ENCODE data around the gene TNFRSF13B.
A peak's percentile ranks its signal among the peaks of the same experiment; 100 is the strongest.
"Not testable (repeated sequence)": the region's sequence is repeated elsewhere in the genome, so short reads cannot be mapped to it uniquely, and the experiment has no call there.

The TNFRSF13B gene

GRCh38 chr17:16971458-16972338 lies at the start of gene TNFRSF13B:
Gene TNFRSF13B (minus strand): TSS chr17:16972118. CDS start chr17:16972075, 43 bp downstream.
- DNase-seq: no peak

GRCh38 chr17:17021194-17021863 lies 49.4 kb upstream of the TNFRSF13B start:
- DNase-seq: peak; percentile 62

GRCh38 chr17:17020821-17021193 lies 48.9 kb upstream of the TNFRSF13B start:
- DNase-seq: no peak

- DNase-seq: no peak
These were observed 48.1 kb upstream of the TNFRSF13B start for GRCh38 chr17:17019891-17020456.

- no peak for DNase-seq
These were observed 47.5 kb upstream of the TNFRSF13B start for GRCh38 chr17:17019430-17019762.

GRCh38 chr17:17018612-17019429 lies 46.9 kb upstream of the TNFRSF13B start:
- DNase-seq: no peak

GRCh38 chr17:17018021-17018441 lies 46.1 kb upstream of the TNFRSF13B start:
- DNase-seq: no peak

GRCh38 chr17:17017343-17018014 lies 45.6 kb upstream of the TNFRSF13B start:
- DNase-seq: no peak

GRCh38 chr17:17016199-17017197 lies 44.6 kb upstream of the TNFRSF13B start:
- DNase-seq: not testable (repeated sequence)

- DNase-seq: no peak
These were observed 43.3 kb upstream of the TNFRSF13B start for GRCh38 chr17:17015230-17015629.

- not testable (repeated sequence) for DNase-seq
These were observed 42.8 kb upstream of the TNFRSF13B start for GRCh38 chr17:17014748-17015124.

GRCh38 chr17:17013828-17014747 lies 42.2 kb upstream of the TNFRSF13B start:
- DNase-seq: not testable (repeated sequence)

- DNase-seq: peak; percentile 72
These were observed 39.4 kb upstream of the TNFRSF13B start for GRCh38 chr17:17011043-17011907.

GRCh38 chr17:17010545-17011034 lies 38.7 kb upstream of the TNFRSF13B start:
- not testable (repeated sequence) for DNase-seq

GRCh38 chr17:17009972-17010371 lies 38.1 kb upstream of the TNFRSF13B start:
- not testable (repeated sequence) for DNase-seq

- DNase-seq: not testable (repeated sequence)
These were observed 36.9 kb upstream of the TNFRSF13B start for GRCh38 chr17:17008621-17009397.

GRCh38 chr17:17007891-17008290 lies 36.0 kb upstream of the TNFRSF13B start:
- DNase-seq: not testable (repeated sequence)
